ENCODE measurements around the gene GUCY2C. TPM values are rescaled to one million over a fixed set of nuclear protein-coding genes. Genes with fewer than 3 reads are reported as not detected.

The GUCY2C gene
- total RNA-seq, 4 donors from 2014 or later: 0.11 to 0.47 TPM; not detected in 2

- H3K27ac ChIP-seq: no peak overlapping the region
- no peaks in the 10 kb centered on the region for H3K27me3 ChIP-seq
- no peak for TF ChIP-seq POLR2AphosphoS5 (IDR thresholded peaks at IDR 0.05)
- no peak for TF ChIP-seq POLR2A (IDR thresholded peaks at IDR 0.05)
- no peak for TF ChIP-seq EP300 (IDR thresholded peaks at IDR 0.05)
- TF ChIP-seq, protein P1, sequence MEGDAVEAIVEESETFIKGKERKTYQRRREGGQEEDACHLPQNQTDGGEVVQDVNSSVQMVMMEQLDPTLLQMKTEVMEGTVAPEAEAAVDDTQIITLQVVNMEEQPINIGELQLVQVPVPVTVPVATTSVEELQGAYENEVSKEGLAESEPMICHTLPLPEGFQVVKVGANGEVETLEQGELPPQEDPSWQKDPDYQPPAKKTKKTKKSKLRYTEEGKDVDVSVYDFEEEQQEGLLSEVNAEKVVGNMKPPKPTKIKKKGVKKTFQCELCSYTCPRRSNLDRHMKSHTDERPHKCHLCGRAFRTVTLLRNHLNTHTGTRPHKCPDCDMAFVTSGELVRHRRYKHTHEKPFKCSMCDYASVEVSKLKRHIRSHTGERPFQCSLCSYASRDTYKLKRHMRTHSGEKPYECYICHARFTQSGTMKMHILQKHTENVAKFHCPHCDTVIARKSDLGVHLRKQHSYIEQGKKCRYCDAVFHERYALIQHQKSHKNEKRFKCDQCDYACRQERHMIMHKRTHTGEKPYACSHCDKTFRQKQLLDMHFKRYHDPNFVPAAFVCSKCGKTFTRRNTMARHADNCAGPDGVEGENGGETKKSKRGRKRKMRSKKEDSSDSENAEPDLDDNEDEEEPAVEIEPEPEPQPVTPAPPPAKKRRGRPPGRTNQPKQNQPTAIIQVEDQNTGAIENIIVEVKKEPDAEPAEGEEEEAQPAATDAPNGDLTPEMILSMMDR (IDR thresholded peaks at IDR 0.05): no peak
- WGBS: 62% methylated on average over 5 of the region's 5 CpGs
- no peak overlapping the region for H3K4me3 ChIP-seq
- H3K4me1 ChIP-seq: no peaks in the 10 kb centered on the region
- no peaks in the 10 kb centered on the region for H3K36me3 ChIP-seq
- no peaks in the 10 kb centered on the region for H3K9me3 ChIP-seq
- no peak for DNase-seq (ENCODE audit: low spot score in 2 of 2)
These were observed 53.1 kb downstream of the GUCY2C start for GRCh38 chr12:14643251-14643650.

DNA sequence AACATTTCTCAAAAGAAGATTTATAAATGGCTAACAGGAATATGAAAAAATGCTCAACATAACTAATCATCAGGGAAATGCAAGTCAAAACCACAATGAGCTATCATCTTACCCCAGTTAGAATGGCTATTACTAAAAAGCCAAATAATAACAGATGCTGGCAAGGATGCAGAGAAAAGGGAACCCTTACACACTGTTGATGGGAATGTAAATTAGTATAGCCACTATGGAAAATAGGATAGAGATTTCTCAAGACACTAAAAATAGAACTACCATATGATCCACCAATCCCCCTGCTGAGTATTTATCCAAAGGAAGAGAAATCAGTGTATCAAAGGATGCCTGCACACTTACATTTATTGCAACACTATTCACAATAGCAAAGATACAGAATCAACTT, 58.3 kb downstream of the GUCY2C start:
- TF ChIP-seq, protein P1 (IDR thresholded peaks at IDR 0.05): no peak
- TF ChIP-seq EP300 (IDR thresholded peaks at IDR 0.05) (no peak), POLR2AphosphoS5 (IDR thresholded peaks at IDR 0.05) (no peak), POLR2A (IDR thresholded peaks at IDR 0.05) (no peak)
- no peak overlapping the region for H3K27ac ChIP-seq
- no peaks in the 10 kb centered on the region for H3K27me3 ChIP-seq
- no peak overlapping the region for H3K4me3 ChIP-seq
- DNase-seq (ENCODE audit: low spot score in 2 of 2): no peak
- no peaks in the 10 kb centered on the region for H3K36me3 ChIP-seq
- no peaks in the 10 kb centered on the region for H3K9me3 ChIP-seq
- H3K4me1 ChIP-seq: no peaks in the 10 kb centered on the region

- no peak overlapping the region for H3K27ac ChIP-seq
- no peaks in the 10 kb centered on the region for H3K27me3 ChIP-seq
- no peaks in the 10 kb centered on the region for H3K4me1 ChIP-seq
- no peaks in the 10 kb centered on the region for H3K9me3 ChIP-seq
- TF ChIP-seq, protein P1 (IDR thresholded peaks at IDR 0.05): no peak
- TF ChIP-seq EP300 (IDR thresholded peaks at IDR 0.05) (no peak), POLR2AphosphoS5 (IDR thresholded peaks at IDR 0.05) (no peak), POLR2A (IDR thresholded peaks at IDR 0.05) (no peak)
- H3K4me3 ChIP-seq: no peak overlapping the region
- no peaks in the 10 kb centered on the region for H3K36me3 ChIP-seq
- no peak for DNase-seq (ENCODE audit: low spot score in 2 of 2)
These were observed 60.6 kb downstream of the GUCY2C start for GRCh38 chr12:14635776-14636175.

- TF ChIP-seq EP300 (IDR thresholded peaks at IDR 0.05): no peak
- TF ChIP-seq, protein P1 (IDR thresholded peaks at IDR 0.05): no peak
- TF ChIP-seq POLR2AphosphoS5 (IDR thresholded peaks at IDR 0.05): no peak
- no peak for TF ChIP-seq POLR2A (IDR thresholded peaks at IDR 0.05)
- 37% methylated on average over 3 of the region's 3 CpGs for WGBS
- no peaks in the 10 kb centered on the region for H3K27me3 ChIP-seq
- no peak overlapping the region for H3K4me3 ChIP-seq
- H3K36me3 ChIP-seq: no peaks in the 10 kb centered on the region
- no peak overlapping the region for H3K27ac ChIP-seq
- H3K9me3 ChIP-seq: no peaks in the 10 kb centered on the region
- no peak for DNase-seq (ENCODE audit: low spot score in 2 of 2)
- H3K4me1 ChIP-seq: no peaks in the 10 kb centered on the region
These were observed 65.6 kb downstream of the GUCY2C start for GRCh38 chr12:14630793-14631192.

DNA sequence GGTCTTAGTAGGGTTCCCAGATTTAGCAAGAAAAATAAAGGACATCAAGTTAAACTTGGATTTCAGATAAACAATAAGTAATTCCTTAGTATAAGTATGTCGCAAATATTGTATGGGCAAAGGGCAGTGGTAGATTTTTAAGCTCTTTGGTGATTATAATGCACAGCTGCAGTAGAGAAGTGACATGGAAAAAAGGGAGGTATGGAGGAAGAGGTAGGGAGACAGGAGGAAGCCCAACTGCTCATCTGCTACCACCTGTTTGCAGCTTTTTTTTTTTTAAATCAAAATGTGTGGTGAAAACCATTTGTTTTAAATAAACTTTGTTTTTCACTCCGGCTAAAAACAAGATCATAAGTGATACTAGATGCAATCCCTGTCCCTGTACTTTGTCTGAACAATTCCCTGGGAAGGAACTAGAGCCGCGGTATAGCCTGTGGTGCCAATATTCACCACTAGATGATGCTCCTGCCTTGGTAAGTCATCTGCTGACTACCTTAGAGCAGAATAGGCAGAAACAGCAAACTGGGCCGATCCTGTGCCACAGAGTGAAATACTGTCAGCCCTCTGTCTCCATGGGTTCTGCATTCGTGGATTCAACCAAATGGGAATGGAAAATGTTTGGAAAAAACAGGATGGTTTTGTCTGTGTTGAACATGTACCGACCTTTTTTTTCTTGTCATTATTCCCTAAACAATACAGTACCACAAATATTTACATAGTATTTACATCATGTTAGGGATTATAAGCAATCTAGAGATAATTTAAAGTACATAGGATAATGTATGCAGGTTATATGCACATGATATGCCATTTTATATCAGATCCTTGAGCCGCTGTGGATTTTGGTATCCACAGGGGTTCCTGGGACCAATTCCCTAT, 66.3 kb downstream of the GUCY2C start:
- Histone ChIP-seq H3K27me3 (no peaks in the 10 kb centered on the region), H3K4me3 (no peak overlapping the region), H3K36me3 (no peaks in the 10 kb centered on the region), H3K27ac (no peak overlapping the region), H3K9me3 (no peaks in the 10 kb centered on the region), H3K4me1 (no peaks in the 10 kb centered on the region)
- 22% methylated on average over 8 of the region's 8 CpGs for WGBS
- TF ChIP-seq, protein P1 (IDR thresholded peaks at IDR 0.05): peak; percentile 87 to 95
- TF ChIP-seq POLR2AphosphoS5 (IDR thresholded peaks at IDR 0.05) (no peak), EP300 (IDR thresholded peaks at IDR 0.05) (no peak)
- peak; percentile 75 to 79 for DNase-seq (ENCODE audit: low spot score in 2 of 2)

Data from suprapubic skin (tissue), 4 donors.